ENCODE results near the gene ZNF385A. TPM values are rescaled to one million over a fixed set of nuclear protein-coding genes. Genes with fewer than 3 reads are reported as not detected.
A peak's percentile ranks its signal among the peaks of the same experiment; 100 is the strongest.
"Not testable (repeated sequence)": the region's sequence is repeated elsewhere in the genome, so short reads cannot be mapped to it uniquely, and the experiment has no call there.

The ZNF385A gene
- total RNA-seq, 2 experiments from 2014 or later = 0.32 to 2.9 TPM

DNA sequence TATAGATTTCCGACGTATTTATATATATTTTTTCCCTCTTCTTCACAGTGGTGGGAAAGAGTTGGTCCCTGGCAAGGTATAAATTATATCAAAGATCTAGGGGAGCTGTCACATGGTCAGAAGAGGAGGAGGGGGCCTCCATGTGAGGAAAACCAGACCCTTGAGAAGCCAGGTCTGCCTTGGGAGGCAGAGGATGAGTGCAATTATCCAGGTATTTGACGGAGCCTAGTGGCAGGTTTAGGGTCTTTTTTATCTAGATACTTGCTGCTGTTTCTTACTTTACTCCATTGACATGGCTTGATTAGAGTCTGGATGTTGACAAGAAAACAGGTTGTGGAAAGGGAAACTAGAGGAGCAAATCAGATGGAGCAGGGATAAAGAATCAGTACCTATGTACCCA, 54.1 kb downstream of the ZNF385A start:
- Histone ChIP-seq H2AFZ (ENCODE audit: low read length) (no peak overlapping the region), H3K79me2 (ENCODE audit: insufficient read depth, low read depth, low read length) (peaks cover 15% of the 10 kb centered on the region), H3K4me1 (ENCODE audit: insufficient read depth, low read length, poor library complexity, severe bottlenecking) (peaks cover 14% of the 10 kb centered on the region), H3K4me3 (ENCODE audit: low read depth, low read length, poor library complexity, severe bottlenecking) (no peak overlapping the region), H3K9me3 (ENCODE audit: low read length) (no peaks in the 10 kb centered on the region), H3K27ac (ENCODE audit: low read depth, low read length, poor library complexity, severe bottlenecking) (no peak overlapping the region), H3K4me2 (ENCODE audit: low read length) (no peak overlapping the region), H3K36me3 (ENCODE audit: insufficient read depth, low read length) (peaks cover 4% of the 10 kb centered on the region; the same call in 1 of the 2 replicates), H4K20me1 (ENCODE audit: insufficient read depth, low read length) (no peaks in the 10 kb centered on the region), H3K9me2 (ENCODE audit: insufficient read depth, low read length) (no peaks in the 10 kb centered on the region)
- no peak for DNase-seq (ENCODE audit: low spot score)
- TF ChIP-seq, protein P1, sequence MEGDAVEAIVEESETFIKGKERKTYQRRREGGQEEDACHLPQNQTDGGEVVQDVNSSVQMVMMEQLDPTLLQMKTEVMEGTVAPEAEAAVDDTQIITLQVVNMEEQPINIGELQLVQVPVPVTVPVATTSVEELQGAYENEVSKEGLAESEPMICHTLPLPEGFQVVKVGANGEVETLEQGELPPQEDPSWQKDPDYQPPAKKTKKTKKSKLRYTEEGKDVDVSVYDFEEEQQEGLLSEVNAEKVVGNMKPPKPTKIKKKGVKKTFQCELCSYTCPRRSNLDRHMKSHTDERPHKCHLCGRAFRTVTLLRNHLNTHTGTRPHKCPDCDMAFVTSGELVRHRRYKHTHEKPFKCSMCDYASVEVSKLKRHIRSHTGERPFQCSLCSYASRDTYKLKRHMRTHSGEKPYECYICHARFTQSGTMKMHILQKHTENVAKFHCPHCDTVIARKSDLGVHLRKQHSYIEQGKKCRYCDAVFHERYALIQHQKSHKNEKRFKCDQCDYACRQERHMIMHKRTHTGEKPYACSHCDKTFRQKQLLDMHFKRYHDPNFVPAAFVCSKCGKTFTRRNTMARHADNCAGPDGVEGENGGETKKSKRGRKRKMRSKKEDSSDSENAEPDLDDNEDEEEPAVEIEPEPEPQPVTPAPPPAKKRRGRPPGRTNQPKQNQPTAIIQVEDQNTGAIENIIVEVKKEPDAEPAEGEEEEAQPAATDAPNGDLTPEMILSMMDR (conservative IDR thresholded peaks at IDR 0.05; ENCODE audit: low read length) = no peak
- TF ChIP-seq EZH2phosphoT487 (IDR thresholded peaks at IDR 0.05; ENCODE audit: borderline replicate concordance, low read depth, low read length) = no peak
- BruUV-seq (replicated peaks) = no TSS peak
- ChIA-PET POLR2A (no interaction called here), CTCF (ENCODE audit: unreplicated experiment) (no interaction called here)
- intact Hi-C loops (cut with micrococcal nuclease; ENCODE audit: unreplicated experiment) = no loop called here

DNA sequence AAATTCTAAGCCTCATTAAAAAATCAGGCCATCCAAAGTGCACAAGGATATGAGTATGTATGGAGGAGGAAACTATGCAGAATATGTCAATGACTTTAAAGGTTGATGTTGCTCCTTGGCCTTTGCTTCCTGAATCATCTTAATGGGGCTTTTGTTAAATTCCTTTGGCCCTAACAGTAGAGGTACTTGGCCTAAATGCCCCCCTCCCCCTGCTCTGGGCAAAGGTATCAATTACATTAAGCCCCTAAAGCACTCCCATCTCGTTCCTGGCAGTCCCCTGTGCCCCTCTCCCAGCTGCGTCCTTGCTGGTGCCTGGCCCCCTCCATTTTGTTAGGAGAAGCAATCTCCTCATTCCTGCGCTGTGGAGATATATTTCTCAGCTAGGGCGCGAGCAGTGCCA, 54.8 kb downstream of the ZNF385A start:
- H3K4me1 ChIP-seq (ENCODE audit: insufficient read depth, low read length, poor library complexity, severe bottlenecking) = peaks cover 9% of the 10 kb centered on the region
- H3K79me2 ChIP-seq (ENCODE audit: insufficient read depth, low read depth, low read length) = peaks cover 18% of the 10 kb centered on the region
- no peak overlapping the region for H2AFZ ChIP-seq (ENCODE audit: low read length)
- no peaks in the 10 kb centered on the region for H4K20me1 ChIP-seq (ENCODE audit: insufficient read depth, low read length)
- DNase-seq (ENCODE audit: low spot score) = no peak
- H3K4me3 ChIP-seq (ENCODE audit: low read depth, low read length, poor library complexity, severe bottlenecking) = no peak overlapping the region
- no peak overlapping the region for H3K4me2 ChIP-seq (ENCODE audit: low read length)
- TF ChIP-seq, protein P1 (conservative IDR thresholded peaks at IDR 0.05; ENCODE audit: low read length) = no peak
- no peak for TF ChIP-seq EZH2phosphoT487 (IDR thresholded peaks at IDR 0.05; ENCODE audit: borderline replicate concordance, low read depth, low read length)
- ChIA-PET POLR2A (no interaction called here), CTCF (ENCODE audit: unreplicated experiment) (no interaction called here)
- no peak overlapping the region for H3K27ac ChIP-seq (ENCODE audit: low read depth, low read length, poor library complexity, severe bottlenecking)
- no TSS peak for BruUV-seq (replicated peaks)
- H3K36me3 ChIP-seq (ENCODE audit: insufficient read depth, low read length) = peaks cover 4% of the 10 kb centered on the region; the same call in 1 of the 2 replicates
- no peaks in the 10 kb centered on the region for H3K9me3 ChIP-seq (ENCODE audit: low read length)
- intact Hi-C loops (cut with micrococcal nuclease; ENCODE audit: unreplicated experiment) = no loop called here
- H3K9me2 ChIP-seq (ENCODE audit: insufficient read depth, low read length) = no peaks in the 10 kb centered on the region

DNA sequence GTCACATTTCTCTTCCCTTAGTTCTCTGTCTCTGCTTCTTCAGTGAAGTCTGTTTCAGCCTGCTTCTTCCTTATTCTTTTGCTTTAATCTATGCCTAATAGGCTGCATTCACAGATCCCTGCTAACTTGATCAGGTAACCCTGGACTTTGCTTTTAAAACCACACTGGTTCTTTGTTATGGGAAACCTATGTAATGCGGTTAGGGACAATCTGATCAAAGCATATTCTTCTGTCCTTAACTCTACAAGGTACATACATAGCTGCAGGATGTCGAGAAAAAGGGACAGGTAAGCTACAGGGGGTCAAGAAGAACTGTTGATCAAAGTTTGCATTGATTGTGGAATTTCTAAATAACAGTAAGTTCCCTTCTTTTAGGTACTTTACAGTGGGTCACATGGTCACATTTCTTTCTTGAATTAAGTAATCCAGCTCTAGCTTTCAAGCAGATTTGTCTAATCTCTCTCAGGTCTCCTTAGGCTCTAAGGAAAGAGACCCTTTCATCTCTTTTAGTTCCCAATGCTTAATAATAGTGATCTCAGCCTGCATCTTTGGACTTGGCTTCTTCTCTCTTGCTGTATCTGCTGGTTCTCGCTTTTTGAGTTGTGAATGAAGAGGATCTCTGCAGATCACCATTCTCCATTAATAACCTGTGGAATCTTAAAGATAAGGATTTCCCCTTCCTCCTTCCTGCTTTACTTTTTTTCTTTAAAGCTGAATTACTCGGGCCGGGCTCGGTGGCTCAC, 55.8 kb downstream of the ZNF385A start:
- Histone ChIP-seq H3K36me3 (ENCODE audit: insufficient read depth, low read length) (peaks cover 4% of the 10 kb centered on the region; the same call in 1 of the 2 replicates), H3K9me3 (ENCODE audit: low read length) (no peaks in the 10 kb centered on the region), H3K4me2 (ENCODE audit: low read length) (no peak overlapping the region), H3K9me2 (ENCODE audit: insufficient read depth, low read length) (no peaks in the 10 kb centered on the region), H3K4me3 (ENCODE audit: low read depth, low read length, poor library complexity, severe bottlenecking) (no peak overlapping the region), H3K27ac (ENCODE audit: low read depth, low read length, poor library complexity, severe bottlenecking) (no peak overlapping the region), H3K4me1 (ENCODE audit: insufficient read depth, low read length, poor library complexity, severe bottlenecking) (peaks cover 14% of the 10 kb centered on the region), H2AFZ (ENCODE audit: low read length) (no peak overlapping the region), H4K20me1 (ENCODE audit: insufficient read depth, low read length) (no peaks in the 10 kb centered on the region), H3K79me2 (ENCODE audit: insufficient read depth, low read depth, low read length) (peaks cover 18% of the 10 kb centered on the region)
- no TSS peak for BruUV-seq (replicated peaks)
- intact Hi-C loops (cut with micrococcal nuclease; ENCODE audit: unreplicated experiment) = no loop called here
- ChIA-PET CTCF (ENCODE audit: unreplicated experiment) (no interaction called here), POLR2A (no interaction called here)
- TF ChIP-seq, protein P1 (conservative IDR thresholded peaks at IDR 0.05; ENCODE audit: low read length) = no peak
- no peak for TF ChIP-seq EZH2phosphoT487 (IDR thresholded peaks at IDR 0.05; ENCODE audit: borderline replicate concordance, low read depth, low read length)
- DNase-seq (ENCODE audit: low spot score) = no peak

DNA sequence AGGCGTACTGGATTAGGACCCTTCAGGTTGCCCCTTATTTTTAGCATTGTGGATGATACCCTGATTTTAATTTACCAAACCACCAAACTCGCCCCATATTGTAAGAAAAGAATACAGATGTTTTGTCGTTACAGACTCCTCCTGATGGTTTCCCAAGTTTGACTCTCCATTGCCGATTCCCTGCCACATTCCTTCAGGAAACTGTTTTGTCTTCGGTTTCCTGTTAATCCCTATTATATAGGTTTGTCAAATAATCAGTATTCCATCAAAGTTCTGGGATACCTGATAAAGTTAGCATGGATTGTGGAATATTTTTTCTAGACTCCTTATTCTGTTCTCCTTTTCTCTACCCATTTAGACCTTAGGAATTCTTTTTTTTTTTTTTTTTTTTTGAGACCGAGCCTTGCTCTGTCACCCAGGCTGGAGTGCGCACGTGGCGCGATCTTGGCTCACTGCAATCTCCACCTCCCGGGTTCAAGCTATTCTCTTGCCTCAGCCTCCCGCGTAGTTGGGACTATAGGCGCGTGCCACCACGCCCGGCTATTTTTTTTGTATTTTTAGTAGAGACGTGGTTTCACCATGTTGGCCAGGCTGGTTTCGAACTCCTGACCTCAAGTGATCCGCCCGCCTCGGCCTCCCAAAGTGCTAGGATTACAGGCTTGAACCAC, 59.0 kb downstream of the ZNF385A start:
- intact Hi-C loops (cut with micrococcal nuclease; ENCODE audit: unreplicated experiment) = loop anchor here (1.0 to 2.0 kb wide), 2 partner anchors 31 to 34 kb away; no protein-coding TSS in a partner anchor

More for the DNA sequence above, 59.0 kb downstream of the ZNF385A start:
- Histone ChIP-seq H3K4me2 (ENCODE audit: low read length) (peak overlapping the region; percentile 69), H3K4me3 (ENCODE audit: low read depth, low read length, poor library complexity, severe bottlenecking) (peak overlapping the region; percentile 72), H3K79me2 (ENCODE audit: insufficient read depth, low read depth, low read length) (peaks cover 14% of the 10 kb centered on the region), H2AFZ (ENCODE audit: low read length) (peak overlapping the region; percentile 32; the same call in 1 of the 2 replicates), H3K27ac (ENCODE audit: low read depth, low read length, poor library complexity, severe bottlenecking) (peak overlapping the region; percentile 1)
- not testable (repeated sequence) for H4K20me1 ChIP-seq (ENCODE audit: insufficient read depth, low read length); H3K4me1 ChIP-seq (ENCODE audit: insufficient read depth, low read length, poor library complexity, severe bottlenecking); H3K9me2 ChIP-seq (ENCODE audit: insufficient read depth, low read length); H3K9me3 ChIP-seq (ENCODE audit: low read length); DNase-seq (ENCODE audit: low spot score); H3K36me3 ChIP-seq (ENCODE audit: insufficient read depth, low read length)
- ChIA-PET CTCF (ENCODE audit: unreplicated experiment) (interaction anchor here (0.6 to 1.9 kb wide), 13 partner anchors 12 to 700 kb away, joined by 3 to 6 read pairs (median 4); partner anchors contain the start of gene CBX5), POLR2A (interaction anchor here (0.6 to 2.2 kb wide), 7 partner anchors 7 to 171 kb away, joined by 3 to 15 read pairs (median 5); partner anchors contain the start of gene HNRNPA1)
- TSS peak; percentile 90 for BruUV-seq (replicated peaks)

All from OCI-LY7 (cell line).